H9 (cell line): ENCODE results near the gene YRDC. TPM values are rescaled to one million over a fixed set of nuclear protein-coding genes. Genes with fewer than 3 reads are reported as not detected.

Experiments
- DNase-seq: peaks from one replicate; pipeline ENCODE4 v3.0.0-alpha.2; 2017
- H2AFZ ChIP-seq: one replicate; pipeline ENCODE4 v1.6.1; 2013; ENCODE audit warnings: mild to moderate bottlenecking, low read length, control low read depth, moderate library complexity
- H2AK5ac ChIP-seq: 2 replicates; pipeline ENCODE4 v1.6.1; 2013; ENCODE audit warnings: low read length, control low read depth, mixed read lengths; ENCODE audit not compliant: insufficient read length
- H2BK120ac ChIP-seq: one replicate; pipeline ENCODE4 v1.6.1; 2013; ENCODE audit warnings: low read depth, mild to moderate bottlenecking, low read length, control low read depth, inconsistent platforms; ENCODE audit not compliant: poor library complexity, severe bottlenecking
- H2BK12ac ChIP-seq: 2 replicates; pipeline ENCODE4 v1.6.1; 2013; ENCODE audit warnings: low read length, control low read depth, mixed read lengths, low read depth; ENCODE audit not compliant: insufficient read length
- H2BK15ac ChIP-seq: 2 replicates; pipeline ENCODE4 v1.6.1; 2013; ENCODE audit warnings: low read depth, low read length, control low read depth
- H2BK20ac ChIP-seq: one replicate; pipeline ENCODE4 v1.6.1; 2013; ENCODE audit warnings: low read depth, mild to moderate bottlenecking, low read length, control low read depth, inconsistent platforms; ENCODE audit not compliant: poor library complexity, severe bottlenecking
- H2BK5ac ChIP-seq: 2 replicates; pipeline ENCODE4 v1.6.1; 2013; ENCODE audit warnings: low read length, control low read depth, mixed read lengths; ENCODE audit not compliant: insufficient read length
- H3K14ac ChIP-seq: 2 replicates; pipeline ENCODE4 v1.6.1; 2013; ENCODE audit warnings: low read length, control low read depth; ENCODE audit not compliant: insufficient read depth
- H3K18ac ChIP-seq: 2 replicates; pipeline ENCODE4 v1.6.1; 2013; ENCODE audit warnings: low read depth, mild to moderate bottlenecking, mixed read lengths, low read length, control low read depth; ENCODE audit not compliant: insufficient read length
- H3K23ac ChIP-seq: 2 replicates; pipeline ENCODE4 v1.6.1; 2013; ENCODE audit warnings: low read length, control low read depth, mixed read lengths, low read depth; ENCODE audit not compliant: insufficient read length
- H3K23me2 ChIP-seq: 2 replicates; pipeline ENCODE4 v1.6.1; 2013; ENCODE audit warnings: low read depth, mild to moderate bottlenecking, mixed read lengths, low read length, control low read depth; ENCODE audit not compliant: insufficient read length, poor library complexity, severe bottlenecking
- H3K27ac ChIP-seq: 2 replicates; pipeline ENCODE4 v1.5.1; 2013; ENCODE audit warnings: low read length, control low read depth, mixed read lengths, low read depth; ENCODE audit not compliant: insufficient read length
- H3K27me3 ChIP-seq: 2 replicates; pipeline ENCODE4 v1.6.1; 2013; ENCODE audit warnings: low read length, control low read depth, inconsistent platforms; ENCODE audit not compliant: insufficient read depth
- H3K4ac ChIP-seq: 2 replicates; pipeline ENCODE4 v1.6.1; 2013; ENCODE audit warnings: low read depth, mild to moderate bottlenecking, control low read depth, inconsistent platforms, low read length, moderate library complexity
- H3K4me1 ChIP-seq: 2 replicates; pipeline ENCODE4 v1.6.1; 2013; ENCODE audit warnings: low read length, control low read depth, inconsistent platforms; ENCODE audit not compliant: insufficient read depth
- H3K4me2 ChIP-seq: 2 replicates; pipeline ENCODE4 v1.6.1; 2013; ENCODE audit warnings: low read length, control low read depth, mixed read lengths; ENCODE audit not compliant: insufficient read length, insufficient read depth
- H3K56ac ChIP-seq: 2 replicates; pipeline ENCODE4 v1.6.1; 2013; ENCODE audit warnings: low read depth, mild to moderate bottlenecking, mixed read lengths, low read length, control low read depth; ENCODE audit not compliant: insufficient read length
- H3K79me1 ChIP-seq: 2 replicates; pipeline ENCODE4 v1.6.1; 2013; ENCODE audit warnings: low read depth, mild to moderate bottlenecking, moderate library complexity, low read length, control low read depth, inconsistent platforms; ENCODE audit not compliant: insufficient read depth, poor library complexity, severe bottlenecking
- H3K79me2 ChIP-seq: 2 replicates; pipeline ENCODE4 v1.6.1; 2013; ENCODE audit warnings: low read length, control low read depth, inconsistent platforms; ENCODE audit not compliant: insufficient read depth
- H3K9ac ChIP-seq: 2 replicates; pipeline ENCODE4 v1.6.1; 2013; ENCODE audit warnings: low read length, control low read depth, mixed read lengths; ENCODE audit not compliant: insufficient read length; ENCODE audit errors: extremely low read depth
- H3K9me3 ChIP-seq: one replicate; pipeline ENCODE4 v1.6.1; 2013; ENCODE audit warnings: low read depth, low read length, inconsistent platforms; ENCODE audit not compliant: control insufficient read depth
- H3T11ph ChIP-seq: one replicate; pipeline ENCODE4 v1.6.1; 2013; ENCODE audit warnings: mild to moderate bottlenecking, low read length, control low read depth, inconsistent platforms
- H4K20me1 ChIP-seq: one replicate; pipeline ENCODE4 v1.6.1; 2013; ENCODE audit not compliant: control insufficient read depth, insufficient read length, insufficient read depth
- H4K5ac ChIP-seq: 2 replicates; pipeline ENCODE4 v1.6.1; 2013; ENCODE audit warnings: low read depth, mild to moderate bottlenecking, mixed read lengths, low read length, control low read depth; ENCODE audit not compliant: insufficient read length
- H4K8ac ChIP-seq: replicated peaks from 2 replicates; pipeline ENCODE4 v1.6.1; 2013; ENCODE audit warnings: low read length, control low read depth, mixed read lengths, low read depth; ENCODE audit not compliant: insufficient read length
- H4K91ac ChIP-seq: 2 replicates; pipeline ENCODE4 v1.6.1; 2013; ENCODE audit warnings: low read depth, mild to moderate bottlenecking, moderate library complexity, mixed read lengths, low read length, control low read depth; ENCODE audit not compliant: insufficient read length
- H3K27ac Mint-ChIP-seq, 3 experiments: 2 replicates in 2 of 3; 3 replicates in 1 of 3; pipeline ENCODE4 v1.8.0; 2020 to 2021; ENCODE audit warnings: mixed read lengths in 3 of 3, mild to moderate bottlenecking in 1 of 3, moderate library complexity in 1 of 3
- H3K27me3 Mint-ChIP-seq: 2 replicates; pipeline ENCODE4 v1.8.0; 2021; ENCODE audit warnings: low read depth, mild to moderate bottlenecking, moderate library complexity, mixed read lengths
- H3K36me3 Mint-ChIP-seq, 3 experiments: 2 replicates in 2 of 3; 3 replicates in 1 of 3; pipeline ENCODE4 v1.8.0; 2020 to 2021; ENCODE audit warnings: low read depth in 3 of 3, mixed read lengths in 3 of 3; ENCODE audit not compliant: insufficient read depth in 1 of 3
- H3K4me1 Mint-ChIP-seq, 2 experiments: 2 replicates each; pipeline ENCODE4 v1.8.0; 2020; ENCODE audit warnings: mixed read lengths in 2 of 2
- H3K4me3 Mint-ChIP-seq, 2 experiments: 2 replicates in 1 of 2; 3 replicates in 1 of 2; pipeline ENCODE4 v1.8.0; 2020 to 2021; ENCODE audit warnings: mild to moderate bottlenecking in 2 of 2, mixed read lengths in 2 of 2, moderate library complexity in 1 of 2
- H3K9me3 Mint-ChIP-seq, 2 experiments: 2 replicates in 1 of 2; 3 replicates in 1 of 2; pipeline ENCODE4 v1.8.0; 2020; ENCODE audit warnings: mild to moderate bottlenecking in 2 of 2, mixed read lengths in 2 of 2, moderate library complexity in 1 of 2
- WGBS: extraction: QIAGEN DNeasy Blood & Tissue Kit; methylation state at CpG from one replicate; pipeline ENCODE4 v1.1.7; 2013; ENCODE audit warnings: missing lambda C conversion rate, low lambda C conversion rate, mixed read lengths; ENCODE audit not compliant: insufficient read length; ENCODE audit errors: extremely low coverage; 5-methylcytosine and 5-hydroxymethylcytosine counted together
- total RNA-seq: library from RNA; stranded (reverse); gene quantifications from 2 replicates; pipeline ENCODE4 v1.2.1, GENCODE V29; 2021
- TF ChIP-seq, protein P1 (sequence below): fragments of 200-600 bp; sonication (generic); conservative IDR thresholded peaks from 3 replicates; pipeline ENCODE4 v1.8.0; 2021; ENCODE audit warnings: antibody characterized with exemption, mild to moderate bottlenecking

The YRDC gene
- total RNA-seq, 1 experiment from 2014 or later = 28.0 TPM

DNA sequence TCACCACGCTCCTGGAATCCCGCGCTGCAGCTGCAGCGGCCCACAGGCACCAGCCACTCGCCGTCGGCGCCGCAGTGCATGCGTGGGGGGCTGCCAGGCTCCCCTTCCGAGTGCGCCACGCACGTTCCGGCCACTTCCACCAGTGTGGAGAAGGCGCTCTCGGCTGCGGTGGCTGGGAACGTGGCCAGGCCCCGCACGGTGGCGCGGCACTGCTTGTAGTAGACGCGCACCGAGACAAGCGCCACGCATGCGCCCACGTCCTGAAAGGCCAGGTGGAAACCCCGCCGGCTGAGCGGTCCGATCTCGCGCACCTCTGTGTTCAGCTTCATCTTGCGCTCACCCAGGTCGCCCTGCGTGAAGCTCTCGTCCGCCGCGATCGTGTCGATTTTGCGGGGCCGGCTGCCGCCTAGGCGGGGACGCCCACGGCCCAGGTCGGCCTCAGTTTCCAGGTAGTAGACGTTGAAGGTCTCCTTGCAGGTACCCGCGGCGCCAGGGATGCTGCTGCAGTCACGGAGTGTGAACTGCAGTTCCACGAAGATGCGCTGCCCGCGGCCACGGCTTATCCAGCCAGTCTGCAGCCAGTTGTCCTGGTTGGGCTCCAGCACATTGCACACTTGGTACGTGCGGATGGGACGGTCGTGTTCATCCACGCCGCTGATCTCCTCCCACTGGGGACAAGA, 46.5 kb downstream of the YRDC start:
- no peak overlapping the region for H2AK5ac ChIP-seq
- no peak overlapping the region for H2BK15ac ChIP-seq
- no peak overlapping the region for H2BK5ac ChIP-seq
- H3K9ac ChIP-seq = no peak overlapping the region
- H3K27ac Mint-ChIP-seq = no peak overlapping the region
- H2BK20ac ChIP-seq = no peak overlapping the region
- no peak overlapping the region for H4K8ac ChIP-seq
- no peaks in the 10 kb centered on the region for H3K36me3 Mint-ChIP-seq
- DNase-seq = no peak
- H3K79me2 ChIP-seq = no peaks in the 10 kb centered on the region
- H3K18ac ChIP-seq = no peak overlapping the region
- no peaks in the 10 kb centered on the region for H3K9me3 ChIP-seq
- no peak overlapping the region for H4K91ac ChIP-seq
- H3K23ac ChIP-seq = no peak overlapping the region
- no peaks in the 10 kb centered on the region for H4K20me1 ChIP-seq
- H4K5ac ChIP-seq = no peak overlapping the region
- no peaks in the 10 kb centered on the region for H3K79me1 ChIP-seq
- H3K9me3 Mint-ChIP-seq = no peaks in the 10 kb centered on the region; a peak in 1 of 5 replicates
- no peaks in the 10 kb centered on the region for H3K27me3 Mint-ChIP-seq
- TF ChIP-seq, protein P1, sequence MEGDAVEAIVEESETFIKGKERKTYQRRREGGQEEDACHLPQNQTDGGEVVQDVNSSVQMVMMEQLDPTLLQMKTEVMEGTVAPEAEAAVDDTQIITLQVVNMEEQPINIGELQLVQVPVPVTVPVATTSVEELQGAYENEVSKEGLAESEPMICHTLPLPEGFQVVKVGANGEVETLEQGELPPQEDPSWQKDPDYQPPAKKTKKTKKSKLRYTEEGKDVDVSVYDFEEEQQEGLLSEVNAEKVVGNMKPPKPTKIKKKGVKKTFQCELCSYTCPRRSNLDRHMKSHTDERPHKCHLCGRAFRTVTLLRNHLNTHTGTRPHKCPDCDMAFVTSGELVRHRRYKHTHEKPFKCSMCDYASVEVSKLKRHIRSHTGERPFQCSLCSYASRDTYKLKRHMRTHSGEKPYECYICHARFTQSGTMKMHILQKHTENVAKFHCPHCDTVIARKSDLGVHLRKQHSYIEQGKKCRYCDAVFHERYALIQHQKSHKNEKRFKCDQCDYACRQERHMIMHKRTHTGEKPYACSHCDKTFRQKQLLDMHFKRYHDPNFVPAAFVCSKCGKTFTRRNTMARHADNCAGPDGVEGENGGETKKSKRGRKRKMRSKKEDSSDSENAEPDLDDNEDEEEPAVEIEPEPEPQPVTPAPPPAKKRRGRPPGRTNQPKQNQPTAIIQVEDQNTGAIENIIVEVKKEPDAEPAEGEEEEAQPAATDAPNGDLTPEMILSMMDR = no peak
- no peak overlapping the region for H2BK120ac ChIP-seq
- no peak overlapping the region for H3K14ac ChIP-seq
- no peak overlapping the region for H2AFZ ChIP-seq
- H3K56ac ChIP-seq = no peak overlapping the region
- H3T11ph ChIP-seq = no peak overlapping the region
- no CpG with 5 or more reads among the region's 68 CpGs for WGBS
- H3K4me3 Mint-ChIP-seq = no peak overlapping the region
- H3K23me2 ChIP-seq = peaks cover 18% of the 10 kb centered on the region
- H3K4me1 Mint-ChIP-seq = peaks cover 21 to 22% of the 10 kb centered on the region in 2 experiments
- no peak overlapping the region for H3K4ac ChIP-seq
- H2BK12ac ChIP-seq = no peak overlapping the region
- H3K4me1 ChIP-seq = peaks cover 4% of the 10 kb centered on the region; the same call in 1 of the 2 replicates
- no peak overlapping the region for H3K27ac ChIP-seq
- H3K4me2 ChIP-seq = no peak overlapping the region
- H3K27me3 ChIP-seq = peaks cover 27% of the 10 kb centered on the region
